Smooth muscle cell (in vitro differentiated cells): Measurements from ENCODE around the gene GALNT13. TPM values are rescaled to one million over a fixed set of nuclear protein-coding genes. Genes with fewer than 3 reads are reported as not detected.
A peak's percentile ranks its signal among the peaks of the same experiment; 100 is the strongest.

Experiments used
- DNase-seq: peaks from one replicate; lab custom pipeline; 2025; ENCODE audit not compliant: unreplicated experiment; lab: John Stamatoyannopoulos, UW
- H2AFZ ChIP-seq: fragments of 200-600 bp; sonication (generic); 2 replicates; pipeline ENCODE4 v1.6.0; 2016; ENCODE audit warnings: antibody characterized with exemption, low read depth, mild to moderate bottlenecking
- H3F3A ChIP-seq: fragments of 200-600 bp; sonication (generic); 2 replicates; pipeline ENCODE4 v1.6.0; 2017; ENCODE audit warnings: antibody characterized with exemption, low read depth
- H3K27ac ChIP-seq: fragments of 200-600 bp; sonication (generic); 2 replicates; pipeline ENCODE4 v1.5.1; 2016; ENCODE audit warnings: low read depth, mild to moderate bottlenecking
- H3K27me3 ChIP-seq: fragments of 200-600 bp; sonication (generic); 2 replicates; pipeline ENCODE4 v1.6.1; 2016; ENCODE audit warnings: low read depth, mild to moderate bottlenecking
- H3K36me3 ChIP-seq: fragments of 200-600 bp; sonication (generic); 2 replicates; pipeline ENCODE4 v1.5.1; 2016; ENCODE audit warnings: low read depth
- H3K4me1 ChIP-seq: fragments of 200-600 bp; sonication (generic); 2 replicates; pipeline ENCODE4 v1.5.1; 2016; ENCODE audit warnings: low read depth
- H3K4me2 ChIP-seq: fragments of 200-600 bp; sonication (generic); 2 replicates; pipeline ENCODE4 v1.6.0; 2016; ENCODE audit warnings: mild to moderate bottlenecking
- H3K4me3 ChIP-seq: fragments of 200-600 bp; sonication (generic); 2 replicates; pipeline ENCODE4 v1.5.1; 2016; ENCODE audit warnings: mild to moderate bottlenecking
- H3K79me2 ChIP-seq: fragments of 200-600 bp; sonication (generic); 2 replicates; pipeline ENCODE4 v1.6.0; 2016; ENCODE audit warnings: low read depth, mild to moderate bottlenecking
- H3K9ac ChIP-seq: fragments of 200-600 bp; sonication (generic); 2 replicates; pipeline ENCODE4 v1.6.0; 2016; ENCODE audit warnings: low read depth
- H3K9me3 ChIP-seq: fragments of 200-600 bp; sonication (generic); replicated peaks from 2 replicates; pipeline ENCODE4 v1.5.1; 2016; ENCODE audit warnings: low read depth
- H4K20me1 ChIP-seq: fragments of 200-600 bp; sonication (generic); 2 replicates; pipeline ENCODE4 v1.6.0; 2016; ENCODE audit warnings: low read depth
- WGBS: methylation state at CpG from one replicate; pipeline ENCODE4 v1.1.7; 2016; ENCODE audit warnings: low lambda C conversion rate; 5-methylcytosine and 5-hydroxymethylcytosine counted together
- polyA plus RNA-seq: library from polyadenylated mRNA; unstranded; fragments of >200 nt; fragmentation: Nextera tagmentation; extraction: Ambion mirVana; gene quantifications from 2 replicates; pipeline ENCODE4 v1.2.1, GENCODE V29; 2016
- total RNA-seq: library from RNA; depleted of rRNA; stranded (reverse); fragments of >200 nt; gene quantifications from 2 replicates; pipeline ENCODE4 v1.2.3, GENCODE V29; 2014
- TF ChIP-seq, protein P1 (sequence below): fragments of 200-600 bp; sonication (generic); IDR thresholded peaks from 2 replicates; pipeline ENCODE4 v1.5.1; 2017; ENCODE audit warnings: borderline replicate concordance, mild to moderate bottlenecking, antibody characterized with exemption; ENCODE audit not compliant: insufficient read depth, poor library complexity, severe bottlenecking

Gene GALNT13
- total and polyA plus RNA-seq, 2 experiments from 2014 or later, result 0.67 to 3.6 TPM

DNA sequence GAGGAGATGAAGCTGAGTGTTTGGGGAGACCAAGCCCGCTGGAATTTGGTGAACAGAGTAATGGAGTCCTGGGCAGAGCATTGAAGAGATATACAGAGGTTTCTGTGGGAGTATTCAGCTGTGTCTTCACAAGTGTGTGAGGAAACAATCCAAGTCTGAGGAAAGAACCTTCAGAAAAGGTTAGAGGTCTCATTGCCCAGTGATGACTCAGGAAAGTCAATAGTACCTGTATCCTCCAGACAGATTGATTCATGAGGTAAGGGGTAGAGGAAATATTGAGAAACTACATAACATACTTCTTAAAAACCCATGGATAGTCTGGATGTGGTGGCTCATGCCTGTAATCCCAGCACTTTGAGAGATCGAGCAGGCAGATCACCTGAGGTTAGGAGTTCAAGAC is 392.3 kb downstream of the GALNT13 start:
- Histone ChIP-seq H3K4me2 (no peak overlapping the region), H3F3A (no peaks in the 10 kb centered on the region), H2AFZ (no peak overlapping the region), H3K27ac (no peak overlapping the region), H3K4me1 (no peaks in the 10 kb centered on the region), H3K9ac (no peak overlapping the region), H3K9me3 (no peaks in the 10 kb centered on the region), H3K36me3 (no peaks in the 10 kb centered on the region), H3K4me3 (no peak overlapping the region), H4K20me1 (no peaks in the 10 kb centered on the region), H3K79me2 (no peaks in the 10 kb centered on the region), H3K27me3 (no peaks in the 10 kb centered on the region)
- TF ChIP-seq, protein P1, sequence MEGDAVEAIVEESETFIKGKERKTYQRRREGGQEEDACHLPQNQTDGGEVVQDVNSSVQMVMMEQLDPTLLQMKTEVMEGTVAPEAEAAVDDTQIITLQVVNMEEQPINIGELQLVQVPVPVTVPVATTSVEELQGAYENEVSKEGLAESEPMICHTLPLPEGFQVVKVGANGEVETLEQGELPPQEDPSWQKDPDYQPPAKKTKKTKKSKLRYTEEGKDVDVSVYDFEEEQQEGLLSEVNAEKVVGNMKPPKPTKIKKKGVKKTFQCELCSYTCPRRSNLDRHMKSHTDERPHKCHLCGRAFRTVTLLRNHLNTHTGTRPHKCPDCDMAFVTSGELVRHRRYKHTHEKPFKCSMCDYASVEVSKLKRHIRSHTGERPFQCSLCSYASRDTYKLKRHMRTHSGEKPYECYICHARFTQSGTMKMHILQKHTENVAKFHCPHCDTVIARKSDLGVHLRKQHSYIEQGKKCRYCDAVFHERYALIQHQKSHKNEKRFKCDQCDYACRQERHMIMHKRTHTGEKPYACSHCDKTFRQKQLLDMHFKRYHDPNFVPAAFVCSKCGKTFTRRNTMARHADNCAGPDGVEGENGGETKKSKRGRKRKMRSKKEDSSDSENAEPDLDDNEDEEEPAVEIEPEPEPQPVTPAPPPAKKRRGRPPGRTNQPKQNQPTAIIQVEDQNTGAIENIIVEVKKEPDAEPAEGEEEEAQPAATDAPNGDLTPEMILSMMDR, result no peak
- 45% methylated on average over 2 of the region's 2 CpGs for WGBS
- no peak for DNase-seq

DNA sequence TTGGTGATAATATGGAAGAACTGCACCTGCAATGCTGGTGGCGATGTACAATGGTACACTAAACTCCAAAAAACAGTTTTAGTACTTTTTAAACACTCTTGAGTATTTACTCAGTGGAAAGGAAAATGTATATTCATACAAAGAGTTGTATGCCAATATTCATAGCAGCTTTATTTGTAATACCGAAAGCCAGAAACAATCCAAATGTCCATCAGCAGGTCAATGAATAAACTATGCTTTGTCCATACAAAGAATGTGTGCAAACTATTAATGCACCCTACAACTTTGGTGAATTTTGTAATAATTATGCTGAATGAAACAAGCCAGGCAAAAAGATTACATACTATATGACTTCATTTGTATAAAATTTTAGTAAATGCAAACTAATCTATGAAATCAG is 396.3 kb downstream of the GALNT13 start:
- no peak for DNase-seq
- no peaks in the 10 kb centered on the region for H3K4me1 ChIP-seq
- H3K9ac ChIP-seq, result no peak overlapping the region
- H3K36me3 ChIP-seq, result no peaks in the 10 kb centered on the region
- H3K27ac ChIP-seq, result no peak overlapping the region
- no peaks in the 10 kb centered on the region for H3F3A ChIP-seq
- TF ChIP-seq, protein P1, result no peak
- H4K20me1 ChIP-seq, result no peaks in the 10 kb centered on the region
- no peak overlapping the region for H3K4me2 ChIP-seq
- H3K27me3 ChIP-seq, result no peaks in the 10 kb centered on the region
- H3K9me3 ChIP-seq, result no peaks in the 10 kb centered on the region
- no peak overlapping the region for H2AFZ ChIP-seq
- H3K79me2 ChIP-seq, result no peaks in the 10 kb centered on the region
- 97% methylated on average over 2 of the region's 2 CpGs for WGBS
- no peak overlapping the region for H3K4me3 ChIP-seq

DNA sequence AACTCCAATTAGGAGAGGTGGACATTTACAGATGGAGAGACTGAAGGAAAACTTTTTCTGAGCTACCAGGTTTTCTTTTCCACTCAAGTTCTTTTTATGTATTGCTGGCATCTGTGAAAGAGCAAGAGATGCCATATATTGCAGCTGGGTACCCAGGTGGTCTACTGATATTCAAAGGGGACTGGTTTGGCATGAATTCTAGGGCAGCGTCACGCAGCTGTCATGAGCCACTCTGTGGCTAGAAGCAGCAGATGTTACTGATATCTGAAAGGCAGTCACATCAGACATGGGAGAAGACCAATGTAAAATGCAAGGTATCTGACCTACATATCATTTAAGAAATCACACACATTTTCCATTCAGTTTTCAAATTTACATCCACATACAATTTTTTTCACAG is 408.8 kb downstream of the GALNT13 start:
- Histone ChIP-seq H3K4me1 (no peaks in the 10 kb centered on the region), H3K27ac (no peak overlapping the region), H2AFZ (no peak overlapping the region), H4K20me1 (no peaks in the 10 kb centered on the region), H3K4me3 (no peak overlapping the region), H3K79me2 (no peaks in the 10 kb centered on the region), H3K4me2 (no peak overlapping the region), H3K36me3 (no peaks in the 10 kb centered on the region), H3K9ac (no peak overlapping the region), H3K27me3 (no peaks in the 10 kb centered on the region), H3F3A (no peaks in the 10 kb centered on the region), H3K9me3 (no peaks in the 10 kb centered on the region)
- DNase-seq, result no peak
- 95% methylated on average over 2 of the region's 2 CpGs for WGBS
- TF ChIP-seq, protein P1, result no peak

DNA sequence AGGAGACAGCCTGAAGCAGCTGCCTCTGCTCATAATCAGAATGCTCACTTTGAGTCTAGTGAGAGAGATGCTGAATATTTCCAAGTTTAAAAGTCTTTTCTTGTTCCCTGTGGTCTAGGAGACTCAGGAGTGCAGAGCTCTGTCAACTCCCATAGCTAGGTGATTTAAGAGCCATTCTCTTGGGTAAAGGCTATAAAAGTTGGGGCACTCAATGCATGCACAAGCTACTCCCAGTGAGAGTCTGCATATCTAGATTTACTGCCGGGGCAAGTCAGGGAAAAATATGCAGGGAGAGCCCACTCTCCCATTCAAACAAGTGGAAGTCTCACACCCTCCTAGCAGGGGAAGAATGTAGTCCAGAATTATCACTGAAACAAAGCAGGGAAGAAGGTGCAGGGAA is 418.1 kb downstream of the GALNT13 start:
- Histone ChIP-seq H4K20me1 (no peaks in the 10 kb centered on the region), H3K4me1 (no peaks in the 10 kb centered on the region), H3K27me3 (no peaks in the 10 kb centered on the region), H3K9ac (no peak overlapping the region), H3K9me3 (no peaks in the 10 kb centered on the region), H3K79me2 (no peaks in the 10 kb centered on the region), H2AFZ (no peak overlapping the region), H3K4me2 (peak overlapping the region; percentile 22), H3K4me3 (no peak overlapping the region), H3K36me3 (no peaks in the 10 kb centered on the region), H3K27ac (no peak overlapping the region), H3F3A (no peaks in the 10 kb centered on the region)
- 42% methylated on average over 1 of the region's 1 CpG for WGBS
- no peak for DNase-seq
- TF ChIP-seq, protein P1, result no peak
